H9 (cell line): ENCODE measurements around the gene RNF8. TPM values are rescaled to one million over a fixed set of nuclear protein-coding genes. Genes with fewer than 3 reads are reported as not detected.

Experiments used
- DNase-seq: peaks from one replicate; pipeline ENCODE4 v3.0.0-alpha.2; 2017
- H2AFZ ChIP-seq: one replicate; pipeline ENCODE4 v1.6.1; 2013; ENCODE audit warnings: mild to moderate bottlenecking, low read length, control low read depth, moderate library complexity
- H2AK5ac ChIP-seq: 2 replicates; pipeline ENCODE4 v1.6.1; 2013; ENCODE audit warnings: low read length, control low read depth, mixed read lengths; ENCODE audit not compliant: insufficient read length
- H2BK120ac ChIP-seq: one replicate; pipeline ENCODE4 v1.6.1; 2013; ENCODE audit warnings: low read depth, mild to moderate bottlenecking, low read length, control low read depth, inconsistent platforms; ENCODE audit not compliant: poor library complexity, severe bottlenecking
- H2BK12ac ChIP-seq: 2 replicates; pipeline ENCODE4 v1.6.1; 2013; ENCODE audit warnings: low read length, control low read depth, mixed read lengths, low read depth; ENCODE audit not compliant: insufficient read length
- H2BK15ac ChIP-seq: 2 replicates; pipeline ENCODE4 v1.6.1; 2013; ENCODE audit warnings: low read depth, low read length, control low read depth
- H2BK20ac ChIP-seq: one replicate; pipeline ENCODE4 v1.6.1; 2013; ENCODE audit warnings: low read depth, mild to moderate bottlenecking, low read length, control low read depth, inconsistent platforms; ENCODE audit not compliant: poor library complexity, severe bottlenecking
- H2BK5ac ChIP-seq: 2 replicates; pipeline ENCODE4 v1.6.1; 2013; ENCODE audit warnings: low read length, control low read depth, mixed read lengths; ENCODE audit not compliant: insufficient read length
- H3K14ac ChIP-seq: 2 replicates; pipeline ENCODE4 v1.6.1; 2013; ENCODE audit warnings: low read length, control low read depth; ENCODE audit not compliant: insufficient read depth
- H3K18ac ChIP-seq: 2 replicates; pipeline ENCODE4 v1.6.1; 2013; ENCODE audit warnings: low read depth, mild to moderate bottlenecking, mixed read lengths, low read length, control low read depth; ENCODE audit not compliant: insufficient read length
- H3K23ac ChIP-seq: 2 replicates; pipeline ENCODE4 v1.6.1; 2013; ENCODE audit warnings: low read length, control low read depth, mixed read lengths, low read depth; ENCODE audit not compliant: insufficient read length
- H3K23me2 ChIP-seq: 2 replicates; pipeline ENCODE4 v1.6.1; 2013; ENCODE audit warnings: low read depth, mild to moderate bottlenecking, mixed read lengths, low read length, control low read depth; ENCODE audit not compliant: insufficient read length, poor library complexity, severe bottlenecking
- H3K27ac ChIP-seq: 2 replicates; pipeline ENCODE4 v1.5.1; 2013; ENCODE audit warnings: low read length, control low read depth, mixed read lengths, low read depth; ENCODE audit not compliant: insufficient read length
- H3K27me3 ChIP-seq: 2 replicates; pipeline ENCODE4 v1.6.1; 2013; ENCODE audit warnings: low read length, control low read depth, inconsistent platforms; ENCODE audit not compliant: insufficient read depth
- H3K4ac ChIP-seq: 2 replicates; pipeline ENCODE4 v1.6.1; 2013; ENCODE audit warnings: low read depth, mild to moderate bottlenecking, control low read depth, inconsistent platforms, low read length, moderate library complexity
- H3K4me1 ChIP-seq: 2 replicates; pipeline ENCODE4 v1.6.1; 2013; ENCODE audit warnings: low read length, control low read depth, inconsistent platforms; ENCODE audit not compliant: insufficient read depth
- H3K4me2 ChIP-seq: 2 replicates; pipeline ENCODE4 v1.6.1; 2013; ENCODE audit warnings: low read length, control low read depth, mixed read lengths; ENCODE audit not compliant: insufficient read length, insufficient read depth
- H3K56ac ChIP-seq: 2 replicates; pipeline ENCODE4 v1.6.1; 2013; ENCODE audit warnings: low read depth, mild to moderate bottlenecking, mixed read lengths, low read length, control low read depth; ENCODE audit not compliant: insufficient read length
- H3K79me1 ChIP-seq: 2 replicates; pipeline ENCODE4 v1.6.1; 2013; ENCODE audit warnings: low read depth, mild to moderate bottlenecking, moderate library complexity, low read length, control low read depth, inconsistent platforms; ENCODE audit not compliant: insufficient read depth, poor library complexity, severe bottlenecking
- H3K79me2 ChIP-seq: 2 replicates; pipeline ENCODE4 v1.6.1; 2013; ENCODE audit warnings: low read length, control low read depth, inconsistent platforms; ENCODE audit not compliant: insufficient read depth
- H3K9ac ChIP-seq: 2 replicates; pipeline ENCODE4 v1.6.1; 2013; ENCODE audit warnings: low read length, control low read depth, mixed read lengths; ENCODE audit not compliant: insufficient read length; ENCODE audit errors: extremely low read depth
- H3K9me3 ChIP-seq: one replicate; pipeline ENCODE4 v1.6.1; 2013; ENCODE audit warnings: low read depth, low read length, inconsistent platforms; ENCODE audit not compliant: control insufficient read depth
- H3T11ph ChIP-seq: one replicate; pipeline ENCODE4 v1.6.1; 2013; ENCODE audit warnings: mild to moderate bottlenecking, low read length, control low read depth, inconsistent platforms
- H4K20me1 ChIP-seq: one replicate; pipeline ENCODE4 v1.6.1; 2013; ENCODE audit not compliant: control insufficient read depth, insufficient read length, insufficient read depth
- H4K5ac ChIP-seq: 2 replicates; pipeline ENCODE4 v1.6.1; 2013; ENCODE audit warnings: low read depth, mild to moderate bottlenecking, mixed read lengths, low read length, control low read depth; ENCODE audit not compliant: insufficient read length
- H4K8ac ChIP-seq: replicated peaks from 2 replicates; pipeline ENCODE4 v1.6.1; 2013; ENCODE audit warnings: low read length, control low read depth, mixed read lengths, low read depth; ENCODE audit not compliant: insufficient read length
- H4K91ac ChIP-seq: 2 replicates; pipeline ENCODE4 v1.6.1; 2013; ENCODE audit warnings: low read depth, mild to moderate bottlenecking, moderate library complexity, mixed read lengths, low read length, control low read depth; ENCODE audit not compliant: insufficient read length
- H3K27ac Mint-ChIP-seq, 3 experiments: 2 replicates in 2 of 3; 3 replicates in 1 of 3; pipeline ENCODE4 v1.8.0; 2020 to 2021; ENCODE audit warnings: mixed read lengths in 3 of 3, mild to moderate bottlenecking in 1 of 3, moderate library complexity in 1 of 3
- H3K27me3 Mint-ChIP-seq: 2 replicates; pipeline ENCODE4 v1.8.0; 2021; ENCODE audit warnings: low read depth, mild to moderate bottlenecking, moderate library complexity, mixed read lengths
- H3K36me3 Mint-ChIP-seq, 3 experiments: 2 replicates in 2 of 3; 3 replicates in 1 of 3; pipeline ENCODE4 v1.8.0; 2020 to 2021; ENCODE audit warnings: low read depth in 3 of 3, mixed read lengths in 3 of 3; ENCODE audit not compliant: insufficient read depth in 1 of 3
- H3K4me1 Mint-ChIP-seq, 2 experiments: 2 replicates each; pipeline ENCODE4 v1.8.0; 2020; ENCODE audit warnings: mixed read lengths in 2 of 2
- H3K4me3 Mint-ChIP-seq, 2 experiments: 2 replicates in 1 of 2; 3 replicates in 1 of 2; pipeline ENCODE4 v1.8.0; 2020 to 2021; ENCODE audit warnings: mild to moderate bottlenecking in 2 of 2, mixed read lengths in 2 of 2, moderate library complexity in 1 of 2
- H3K9me3 Mint-ChIP-seq, 2 experiments: 2 replicates in 1 of 2; 3 replicates in 1 of 2; pipeline ENCODE4 v1.8.0; 2020; ENCODE audit warnings: mild to moderate bottlenecking in 2 of 2, mixed read lengths in 2 of 2, moderate library complexity in 1 of 2
- WGBS: extraction: QIAGEN DNeasy Blood & Tissue Kit; methylation state at CpG from one replicate; pipeline ENCODE4 v1.1.7; 2013; ENCODE audit warnings: missing lambda C conversion rate, low lambda C conversion rate, mixed read lengths; ENCODE audit not compliant: insufficient read length; ENCODE audit errors: extremely low coverage; 5-methylcytosine and 5-hydroxymethylcytosine counted together
- total RNA-seq: library from RNA; stranded (reverse); gene quantifications from 2 replicates; pipeline ENCODE4 v1.2.1, GENCODE V29; 2021
- TF ChIP-seq, protein P1 (sequence below): fragments of 200-600 bp; sonication (generic); conservative IDR thresholded peaks from 3 replicates; pipeline ENCODE4 v1.8.0; 2021; ENCODE audit warnings: antibody characterized with exemption, mild to moderate bottlenecking

The RNF8 gene
- total RNA-seq, 1 experiment from 2014 or later, result 34.7 TPM

- H2BK15ac ChIP-seq, result no peak overlapping the region
- no peak overlapping the region for H3K23ac ChIP-seq
- no peaks in the 10 kb centered on the region for H3K27me3 ChIP-seq
- H3K9me3 ChIP-seq, result no peaks in the 10 kb centered on the region
- no peak overlapping the region for H3K56ac ChIP-seq
- H4K91ac ChIP-seq, result no peak overlapping the region
- Mint-ChIP-seq H3K4me3 (no peak overlapping the region), H3K9me3 (peaks cover 10 to 12% of the 10 kb centered on the region in 2 experiments; a peak in 4 of 5 replicates), H3K27ac (no peak overlapping the region), H3K4me1 (peaks cover under 1 to 5% of the 10 kb centered on the region in 2 experiments), H3K36me3 (no peaks in the 10 kb centered on the region; a peak in 1 of 7 replicates), H3K27me3 (peaks cover 15% of the 10 kb centered on the region)
- no peak overlapping the region for H2AFZ ChIP-seq
- no peak overlapping the region for H3K27ac ChIP-seq
- TF ChIP-seq, protein P1, sequence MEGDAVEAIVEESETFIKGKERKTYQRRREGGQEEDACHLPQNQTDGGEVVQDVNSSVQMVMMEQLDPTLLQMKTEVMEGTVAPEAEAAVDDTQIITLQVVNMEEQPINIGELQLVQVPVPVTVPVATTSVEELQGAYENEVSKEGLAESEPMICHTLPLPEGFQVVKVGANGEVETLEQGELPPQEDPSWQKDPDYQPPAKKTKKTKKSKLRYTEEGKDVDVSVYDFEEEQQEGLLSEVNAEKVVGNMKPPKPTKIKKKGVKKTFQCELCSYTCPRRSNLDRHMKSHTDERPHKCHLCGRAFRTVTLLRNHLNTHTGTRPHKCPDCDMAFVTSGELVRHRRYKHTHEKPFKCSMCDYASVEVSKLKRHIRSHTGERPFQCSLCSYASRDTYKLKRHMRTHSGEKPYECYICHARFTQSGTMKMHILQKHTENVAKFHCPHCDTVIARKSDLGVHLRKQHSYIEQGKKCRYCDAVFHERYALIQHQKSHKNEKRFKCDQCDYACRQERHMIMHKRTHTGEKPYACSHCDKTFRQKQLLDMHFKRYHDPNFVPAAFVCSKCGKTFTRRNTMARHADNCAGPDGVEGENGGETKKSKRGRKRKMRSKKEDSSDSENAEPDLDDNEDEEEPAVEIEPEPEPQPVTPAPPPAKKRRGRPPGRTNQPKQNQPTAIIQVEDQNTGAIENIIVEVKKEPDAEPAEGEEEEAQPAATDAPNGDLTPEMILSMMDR, result no peak
- H3K4ac ChIP-seq, result no peak overlapping the region
- H4K5ac ChIP-seq, result no peak overlapping the region
- no peaks in the 10 kb centered on the region for H4K20me1 ChIP-seq
- H3K9ac ChIP-seq, result no peak overlapping the region
- DNase-seq, result no peak
- WGBS, result no CpG with 5 or more reads among the region's 6 CpGs
- no peak overlapping the region for H2BK120ac ChIP-seq
- H2AK5ac ChIP-seq, result no peak overlapping the region
- no peaks in the 10 kb centered on the region for H3K23me2 ChIP-seq
- H3K14ac ChIP-seq, result no peak overlapping the region
- no peak overlapping the region for H3K4me2 ChIP-seq
- no peaks in the 10 kb centered on the region for H3K4me1 ChIP-seq
- H2BK20ac ChIP-seq, result no peak overlapping the region
- H3T11ph ChIP-seq, result no peak overlapping the region
- no peaks in the 10 kb centered on the region for H3K79me1 ChIP-seq
- no peaks in the 10 kb centered on the region for H3K79me2 ChIP-seq
- no peak overlapping the region for H4K8ac ChIP-seq
- H3K18ac ChIP-seq, result no peak overlapping the region
- H2BK12ac ChIP-seq, result no peak overlapping the region
- no peak overlapping the region for H2BK5ac ChIP-seq
These were observed 73.2 kb downstream of the RNF8 start for GRCh38 chr6:37426945-37427510.
